Breast epithelium (tissue), 3 donors: ENCODE data around the gene CPM.

ENCODE experiments used
- CTCF ChIP-seq, 3 donors: fragments of 450-650 bp; IDR thresholded peaks; one replicate each; pipeline ENCODE4 v1.5.1; 2016 to 2017; ENCODE audit warnings: antibody characterized with exemption in 3 of 3, mild to moderate bottlenecking in 3 of 3, moderate library complexity in 3 of 3
- POLR2AphosphoS5 ChIP-seq, 3 donors: sonication (generic); formaldehyde crosslinking; IDR thresholded peaks; one replicate each; pipeline ENCODE4 v1.6.1; 2017; ENCODE audit warnings: antibody characterized with exemption in 3 of 3

DNA sequence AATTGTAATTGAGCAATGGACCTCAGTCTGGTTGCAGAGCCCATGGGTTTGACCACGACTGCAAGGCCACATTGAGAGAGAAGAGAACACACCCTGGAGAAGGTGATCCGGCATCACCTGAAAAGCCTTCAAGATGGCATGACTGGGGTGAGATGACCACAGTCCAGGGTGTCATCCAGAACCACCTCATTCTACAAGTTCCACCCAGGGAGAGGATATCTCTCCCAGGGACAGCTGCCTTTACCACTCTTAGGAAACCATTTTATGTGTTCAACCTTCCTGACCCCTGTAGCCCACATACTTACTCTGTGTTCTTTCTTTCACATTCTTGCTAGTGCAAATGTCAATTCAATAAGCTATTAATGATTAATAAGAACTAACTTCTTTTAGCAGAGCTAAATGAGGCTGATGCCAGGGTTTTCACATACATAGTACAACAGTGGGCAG, 43.4 kb upstream of the CPM start:
- TF ChIP-seq CTCF (IDR thresholded peaks at IDR 0.05) (no peak), POLR2AphosphoS5 (IDR thresholded peaks at IDR 0.05) (no peak)
